Left lung (tissue), 10 donors: Measurements from ENCODE around the gene OR10AD1. TPM values are rescaled to one million over a fixed set of nuclear protein-coding genes. Genes with fewer than 3 reads are reported as not detected.

ENCODE experiments used
- ATAC-seq: fragments of 200-7000 bp; cut with Tn5 transposase; one replicate; pipeline ENCODE4 v1.9.1; 2020; ENCODE audit warnings: moderate library complexity
- DNase-seq, 4 donors: peaks; one replicate each; pipeline ENCODE4 v3.0.0-alpha.2; 2013 to 2020
- H3K27ac ChIP-seq, 2 donors: fragments of 200-600 bp; sonication (generic) in 1 of 2; one replicate each; pipeline versions ENCODE4 v1.5.0 to v1.8.0; 2020 to 2021
- H3K27me3 ChIP-seq, 2 donors: fragments of 200-600 bp; sonication (generic) in 1 of 2; one replicate each; pipeline versions ENCODE4 v1.5.0 to v1.8.0; 2020 to 2021
- H3K36me3 ChIP-seq, 2 donors: fragments of 200-600 bp; sonication (generic) in 1 of 2; one replicate each; pipeline versions ENCODE4 v1.5.0 to v1.8.0; 2020 to 2021
- H3K4me1 ChIP-seq, 2 donors: fragments of 200-600 bp; one replicate each; pipeline ENCODE4 v1.8.0; 2021
- H3K4me3 ChIP-seq, 2 donors: fragments of 200-600 bp; sonication (generic) in 1 of 2; one replicate each; pipeline versions ENCODE4 v1.5.0 to v1.8.0; 2020 to 2021; ENCODE audit warnings: mild to moderate bottlenecking in 1 of 2
- H3K9me3 ChIP-seq, 2 donors: fragments of 200-600 bp; sonication (generic) in 1 of 2; one replicate each; pipeline versions ENCODE4 v1.5.0 to v1.8.0; 2020 to 2021
- intact Hi-C, 2 donors: fragments of 100-400 bp; cut with DNase I; formaldehyde crosslinking; loops; one replicate each; pipeline versions ENCODE4 v1.11.2 to v1.14.2; 2022
- polyA plus RNA-seq, 6 donors: library from polyadenylated mRNA; unstranded; fragments of 120-200 nt; gene quantifications; one replicate each; pipeline ENCODE4 v1.2.1, GENCODE V29; 2013; ENCODE audit not compliant: insufficient read length in 6 of 6
- total RNA-seq, 2 donors: library from RNA; stranded (reverse); fragmentation: NEBNext Ultra II Directional; extraction: Animal tissue kit (Norgen Biotek cat#: 25700); gene quantifications; one replicate each; pipeline ENCODE4 v1.2.1, GENCODE V29; 2021
- TF ChIP-seq, protein P1 (sequence below), 2 donors: fragments of 200-600 bp; sonication (generic) in 1 of 2; IDR thresholded peaks; one replicate each; pipeline versions ENCODE4 v1.5.0 to v1.8.0; 2021; ENCODE audit warnings: antibody characterized with exemption in 2 of 2
- donor health status: DM: no; HTN: yes; CAD: no.
- donor health status: DM: no; HTN: no; CAD: no.

The OR10AD1 gene
- total and polyA plus RNA-seq, 8 donors, result 0.50 to 1.3 (median 0.89) TPM; not detected in 2

GRCh38 chr12:48191096-48191495 lies 12.0 kb downstream of the OR10AD1 start:
- H3K9me3 ChIP-seq, result no peaks in the 10 kb centered on the region
- intact Hi-C loops, result no loop called here

DNA sequence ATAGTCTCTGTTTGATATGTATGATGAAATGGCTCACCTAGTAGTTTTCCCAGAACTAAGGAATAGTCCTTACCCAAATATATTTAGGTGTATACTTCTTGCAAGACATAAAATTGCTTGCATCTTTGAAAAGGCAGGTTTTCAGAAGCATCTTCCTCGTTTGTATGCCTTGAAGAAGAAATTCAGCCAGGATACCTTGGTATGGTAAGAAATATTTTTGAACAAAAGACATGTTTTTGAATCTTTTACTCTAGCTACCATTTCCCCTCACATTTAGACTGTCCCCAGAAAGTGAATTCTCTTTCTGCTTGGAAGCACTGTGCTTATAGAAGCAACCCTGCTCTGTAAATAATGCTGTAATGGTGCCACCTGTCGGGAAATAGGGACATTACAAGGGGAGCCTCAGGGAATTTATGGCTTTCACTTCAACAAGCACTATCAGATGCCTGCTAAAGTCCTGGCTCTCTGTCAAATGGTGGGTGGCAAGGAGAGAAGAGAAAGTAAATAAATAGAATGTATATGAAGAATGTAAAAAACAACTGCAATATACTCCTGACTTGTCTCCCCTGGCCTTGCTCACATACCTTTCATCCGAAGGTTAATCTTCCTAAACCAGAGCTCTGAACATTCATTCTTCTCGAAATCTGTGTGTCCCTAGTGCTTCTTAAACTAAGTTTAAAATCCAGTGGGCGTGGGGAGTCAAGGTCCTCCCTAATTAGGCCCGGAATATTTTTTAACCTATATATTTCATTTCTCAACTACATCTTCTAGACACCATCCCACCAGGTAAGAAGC lies 13.6 kb downstream of the OR10AD1 start:
- Histone ChIP-seq H3K27ac (no peak overlapping the region), H3K27me3 (peaks cover 11 to 22% of the 10 kb centered on the region in 2 donors), H3K4me1 (peaks cover 0 to 4% of the 10 kb centered on the region in 2 donors), H3K4me3 (no peak overlapping the region), H3K9me3 (no peaks in the 10 kb centered on the region), H3K36me3 (no peaks in the 10 kb centered on the region)
- DNase-seq, result peak in 2 of 4 donors; percentile 62 to 76
- TF ChIP-seq, protein P1, sequence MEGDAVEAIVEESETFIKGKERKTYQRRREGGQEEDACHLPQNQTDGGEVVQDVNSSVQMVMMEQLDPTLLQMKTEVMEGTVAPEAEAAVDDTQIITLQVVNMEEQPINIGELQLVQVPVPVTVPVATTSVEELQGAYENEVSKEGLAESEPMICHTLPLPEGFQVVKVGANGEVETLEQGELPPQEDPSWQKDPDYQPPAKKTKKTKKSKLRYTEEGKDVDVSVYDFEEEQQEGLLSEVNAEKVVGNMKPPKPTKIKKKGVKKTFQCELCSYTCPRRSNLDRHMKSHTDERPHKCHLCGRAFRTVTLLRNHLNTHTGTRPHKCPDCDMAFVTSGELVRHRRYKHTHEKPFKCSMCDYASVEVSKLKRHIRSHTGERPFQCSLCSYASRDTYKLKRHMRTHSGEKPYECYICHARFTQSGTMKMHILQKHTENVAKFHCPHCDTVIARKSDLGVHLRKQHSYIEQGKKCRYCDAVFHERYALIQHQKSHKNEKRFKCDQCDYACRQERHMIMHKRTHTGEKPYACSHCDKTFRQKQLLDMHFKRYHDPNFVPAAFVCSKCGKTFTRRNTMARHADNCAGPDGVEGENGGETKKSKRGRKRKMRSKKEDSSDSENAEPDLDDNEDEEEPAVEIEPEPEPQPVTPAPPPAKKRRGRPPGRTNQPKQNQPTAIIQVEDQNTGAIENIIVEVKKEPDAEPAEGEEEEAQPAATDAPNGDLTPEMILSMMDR (IDR thresholded peaks at IDR 0.05), result peak; percentile 79 to 87
- peak; percentile 83 for ATAC-seq
- intact Hi-C loops, result no loop called here

More at GRCh38 chr12:48191096-48191495, 12.0 kb downstream of the OR10AD1 start:
- TF ChIP-seq, protein P1 (IDR thresholded peaks at IDR 0.05), result no peak
- DNase-seq (no peak), ATAC-seq (no peak)
- H3K27me3 ChIP-seq, result peaks cover 0 to 6% of the 10 kb centered on the region in 2 donors
- no peaks in the 10 kb centered on the region for H3K36me3 ChIP-seq
- H3K4me1 ChIP-seq, result peaks cover 0 to 3% of the 10 kb centered on the region in 2 donors
- no peak overlapping the region for H3K27ac ChIP-seq
- H3K4me3 ChIP-seq, result no peak overlapping the region

DNA sequence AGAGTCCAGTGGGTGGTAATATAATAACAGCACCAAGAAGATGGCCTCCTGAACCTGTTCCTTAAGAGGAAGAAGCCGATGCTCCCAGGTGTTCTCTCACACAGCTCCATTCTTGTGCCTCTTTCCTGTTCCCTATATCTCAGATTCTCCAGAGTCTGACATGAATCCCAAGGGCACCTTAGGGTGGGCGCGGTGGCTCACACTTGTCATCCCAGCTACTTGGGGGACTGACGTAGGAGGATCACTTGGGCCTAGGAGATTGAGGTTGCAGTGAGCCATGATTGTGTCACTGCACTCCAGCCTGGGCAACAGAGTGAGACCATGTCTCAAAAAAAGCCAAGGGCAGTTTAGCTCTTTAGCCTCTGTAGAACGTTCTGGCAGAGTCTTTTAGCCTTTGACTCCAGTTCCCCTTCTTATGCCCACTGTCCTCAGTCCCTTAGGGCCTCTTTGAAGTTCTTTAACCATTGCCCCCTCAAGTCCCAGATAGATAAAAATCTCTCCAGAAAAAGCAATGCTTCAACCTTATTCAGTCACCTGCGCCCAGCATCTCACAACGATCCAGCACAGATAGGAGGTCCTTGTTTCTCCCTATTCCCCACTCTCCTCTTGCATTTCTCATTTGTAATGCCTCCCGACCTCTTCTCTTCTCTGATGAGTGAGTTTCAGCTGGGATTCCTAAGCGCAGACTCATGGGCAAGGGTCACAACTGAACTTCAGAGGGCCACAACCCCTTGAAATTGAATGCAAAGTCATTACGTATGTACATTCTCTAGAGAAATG lies 15.0 kb downstream of the OR10AD1 start:
- intact Hi-C loops, result no loop called here
- no peak overlapping the region for H3K27ac ChIP-seq
- peaks cover 22 to 36% of the 10 kb centered on the region in 2 donors for H3K27me3 ChIP-seq
- H3K4me1 ChIP-seq, result peaks cover under 1 to 14% of the 10 kb centered on the region in 2 donors
- H3K4me3 ChIP-seq, result no peak overlapping the region
- no peaks in the 10 kb centered on the region for H3K36me3 ChIP-seq
- DNase-seq (no peak), ATAC-seq (no peak)
- no peaks in the 10 kb centered on the region for H3K9me3 ChIP-seq
- TF ChIP-seq, protein P1 (IDR thresholded peaks at IDR 0.05), result no peak

DNA sequence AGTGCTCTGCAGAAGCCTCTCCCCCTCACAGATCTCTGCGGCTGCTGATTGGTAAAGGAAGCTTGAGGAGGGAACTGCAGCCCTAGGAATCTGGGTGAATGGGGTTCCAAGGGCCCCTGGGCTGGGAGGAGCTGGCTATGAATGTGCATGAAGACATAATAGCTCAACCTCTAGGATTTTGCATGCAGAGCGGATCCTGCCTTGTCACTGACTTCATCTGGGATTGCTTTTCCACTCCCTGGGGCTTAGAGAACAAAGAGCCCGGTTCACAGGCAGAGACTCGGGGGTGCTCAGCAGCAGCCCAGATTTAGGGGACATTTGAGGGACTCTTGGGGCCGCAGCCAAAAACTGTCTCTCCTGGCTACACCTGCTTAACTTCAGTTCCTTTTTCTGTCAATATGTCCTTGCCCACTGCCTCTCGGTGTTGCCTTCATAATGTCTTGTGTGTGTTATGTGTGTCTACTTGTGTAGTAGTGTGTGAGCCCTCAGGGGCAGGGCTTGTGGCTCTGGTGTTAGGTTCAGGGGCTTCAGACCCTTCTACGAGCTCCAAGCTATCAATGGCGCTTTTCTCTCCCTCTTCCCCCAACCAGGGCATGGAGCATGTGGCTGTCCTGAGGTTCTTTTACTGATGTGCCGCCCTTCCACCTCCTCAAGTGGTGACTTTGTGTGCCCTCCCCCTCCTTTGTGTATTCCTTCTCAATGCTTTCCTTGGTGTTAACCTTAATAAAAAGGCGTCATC lies 17.7 kb downstream of the OR10AD1 start:
- ATAC-seq (no peak), DNase-seq (no peak)
- Histone ChIP-seq H3K27ac (no peak overlapping the region), H3K4me3 (no peak overlapping the region), H3K4me1 (peaks cover 7 to 21% of the 10 kb centered on the region in 2 donors), H3K36me3 (no peaks in the 10 kb centered on the region), H3K27me3 (peaks cover 25 to 64% of the 10 kb centered on the region in 2 donors), H3K9me3 (no peaks in the 10 kb centered on the region)
- TF ChIP-seq, protein P1 (IDR thresholded peaks at IDR 0.05), result no peak
- intact Hi-C loops, result no loop called here
